NCI-H524 (cell line): ENCODE results near the gene TMEM184B.

Source experiments
- DNase-seq, 2 experiments: peaks; one replicate each; lab custom pipeline; 2025; lab: John Stamatoyannopoulos, UW

TMEM184B gene

DNA sequence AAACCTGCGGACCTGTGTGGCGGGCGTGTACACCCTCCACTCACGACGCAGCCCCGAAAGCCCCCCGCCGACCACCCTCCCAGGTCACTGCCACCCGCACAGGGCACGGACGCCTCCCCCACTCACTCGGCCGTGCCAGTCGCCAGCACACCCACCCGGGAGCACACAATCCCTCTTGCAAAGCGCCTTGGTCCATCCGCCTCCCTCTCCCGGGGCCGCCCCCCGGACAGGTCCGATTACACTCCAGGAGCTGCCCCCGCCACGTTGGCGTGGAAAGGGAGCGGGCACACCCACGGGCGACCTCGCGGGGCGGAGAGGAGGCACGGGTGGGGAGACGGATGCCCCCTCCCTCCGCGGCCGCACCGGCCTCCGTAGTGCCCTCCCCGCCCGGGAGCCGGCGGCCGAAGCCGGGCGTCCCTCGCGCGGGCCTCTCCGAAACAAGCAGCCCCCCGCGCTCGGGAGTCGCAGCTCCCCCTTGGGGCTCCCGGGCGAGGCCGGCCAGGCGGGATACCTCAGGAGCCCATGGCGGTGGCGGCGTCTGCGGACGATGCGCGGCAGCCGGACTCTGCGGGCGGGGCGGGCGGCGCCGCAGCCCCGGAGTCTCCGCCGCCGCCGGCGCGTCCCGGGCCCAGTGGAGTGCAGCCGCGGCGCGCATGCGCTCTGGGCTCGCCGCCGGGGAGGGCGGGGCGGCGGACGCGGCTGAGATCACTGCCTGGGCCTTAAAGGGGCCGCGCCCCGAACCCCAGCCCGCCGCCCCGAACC, at the start of gene TMEM184B:
TSS of gene TMEM184B (minus strand) at position 638 of the 762 bp plus-strand sequence. CDS start 25,049 bp downstream, outside the sequence.
- DNase-seq = peak in 1 of 2 experiments; percentile 71

DNA sequence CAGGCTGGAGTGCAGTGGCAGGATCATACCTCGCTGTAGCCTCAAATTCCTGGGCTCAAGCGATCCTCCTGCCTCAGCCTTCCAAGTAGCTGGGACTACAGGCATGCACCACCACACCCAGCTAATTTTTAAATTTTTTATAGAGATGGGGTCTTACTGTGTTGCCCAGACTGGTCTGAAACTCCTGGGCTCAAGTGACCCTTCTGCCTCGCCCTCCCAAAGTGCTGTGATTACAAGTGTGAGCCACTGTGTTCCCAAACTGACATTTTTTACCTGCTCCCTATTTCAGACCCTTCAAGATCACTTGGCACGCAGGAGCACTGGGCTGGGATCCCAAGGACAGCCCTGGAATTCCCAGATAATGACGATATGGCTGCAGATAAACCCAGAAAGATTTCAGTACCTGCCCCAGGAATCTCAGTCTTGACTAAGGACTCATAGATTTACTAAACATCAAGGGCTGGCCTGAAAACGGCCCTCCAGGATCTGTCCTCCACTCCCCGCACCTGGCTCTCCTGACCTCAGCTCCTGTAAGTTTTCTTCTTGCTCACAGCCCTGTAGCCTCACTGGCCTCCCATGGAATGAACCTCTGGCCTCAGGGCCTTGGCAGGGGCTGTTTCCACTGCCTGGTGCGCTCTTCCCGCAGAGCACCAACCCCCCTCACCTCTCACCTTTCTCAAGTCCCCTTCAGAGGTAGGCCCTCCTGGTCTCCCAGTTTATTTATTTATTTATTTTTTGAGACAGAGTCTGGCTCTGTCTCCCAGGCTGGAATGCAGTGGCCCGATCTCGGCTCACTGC, 48.0 kb upstream of the TMEM184B start:
- no peak for DNase-seq

- no peak for DNase-seq
Measured at GRCh38 chr22:38318792-38319773, 46.3 kb upstream of the TMEM184B start.

GRCh38 chr22:38317995-38318715, 45.3 kb upstream of the TMEM184B start:
- no peak for DNase-seq

DNA sequence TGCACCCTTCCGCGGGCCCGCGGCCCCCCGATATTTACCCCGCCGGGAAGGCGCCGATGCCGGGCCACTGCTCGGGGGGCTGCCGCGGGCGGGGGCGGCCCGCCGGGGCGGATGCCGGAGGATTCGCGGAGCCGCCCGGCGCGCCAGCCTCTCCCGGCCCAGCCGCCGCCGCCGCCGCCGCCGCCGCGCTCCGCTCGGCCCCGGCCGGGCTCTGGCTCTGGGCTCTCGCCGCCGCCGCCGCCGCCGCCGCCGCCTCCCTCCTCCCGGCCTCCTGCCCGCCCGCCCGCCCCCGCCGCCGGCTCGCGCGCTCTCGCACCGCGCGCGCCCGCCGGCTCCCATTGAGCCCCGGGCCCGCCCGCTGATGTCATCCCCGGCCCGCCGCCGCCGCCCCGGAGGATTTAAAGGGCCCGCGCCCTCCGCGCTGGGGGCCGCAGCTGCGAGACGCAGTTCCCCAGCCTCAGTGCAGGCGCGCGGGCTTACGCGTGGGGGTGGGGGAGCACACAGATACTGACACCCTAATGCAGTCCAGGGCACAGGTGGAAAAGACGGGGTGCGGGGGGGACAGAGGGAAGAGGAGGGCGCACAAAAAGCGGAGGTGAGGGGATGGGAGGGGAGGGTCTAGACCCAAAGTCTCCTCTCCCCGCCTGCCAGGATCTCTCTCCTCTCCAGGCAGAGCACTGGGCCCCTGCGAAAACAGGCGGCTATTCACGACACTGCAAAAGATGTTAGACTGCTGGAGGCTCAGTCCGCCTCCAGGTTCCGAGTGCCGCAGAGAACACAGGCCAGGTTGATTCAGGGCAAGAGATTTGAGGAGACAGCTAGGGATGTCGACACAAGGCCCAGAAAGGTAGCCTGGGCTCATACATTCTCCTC, 44.5 kb upstream of the TMEM184B start, which contains the start of gene CSNK1E:
TSS of gene CSNK1E (minus strand) at position 312 of the 873 bp plus-strand sequence. CDS start 3,276 bp downstream, outside the sequence.
- DNase-seq = peak; percentile 45 to 62

GRCh38 chr22:38316364-38317121, 43.7 kb upstream of the TMEM184B start:
- DNase-seq = peak in 1 of 2 experiments; percentile 63

DNA sequence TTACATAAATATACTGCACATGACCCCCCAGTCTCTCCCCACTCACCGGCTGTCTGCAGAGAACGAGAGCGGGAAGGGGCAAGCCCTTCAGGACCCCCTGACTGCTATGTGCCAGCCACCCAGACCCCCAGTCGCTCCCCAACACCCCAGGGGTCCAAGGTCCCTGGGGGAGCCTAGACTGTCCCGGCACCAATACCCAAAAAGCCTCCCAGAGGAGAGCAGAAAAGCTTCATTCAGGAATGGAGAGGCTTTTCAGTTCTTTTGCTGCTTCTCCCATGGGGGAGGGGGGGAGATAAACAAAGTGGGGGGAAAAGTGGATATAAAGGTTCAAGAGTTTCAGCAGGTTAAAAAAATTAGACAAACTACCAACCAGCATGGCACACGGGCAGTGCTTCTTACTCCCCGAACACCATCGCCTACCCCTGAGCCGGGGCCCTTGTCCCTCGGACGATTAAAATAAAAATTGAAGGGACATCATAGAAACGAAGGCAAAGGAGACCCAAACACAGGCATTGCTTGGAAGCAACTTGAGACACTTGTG, 43.1 kb upstream of the TMEM184B start:
- DNase-seq = peak in 1 of 2 experiments; percentile 54

- DNase-seq = peak; percentile 83 to 90
Measured at GRCh38 chr22:38314933-38315822, 42.4 kb upstream of the TMEM184B start.

DNA sequence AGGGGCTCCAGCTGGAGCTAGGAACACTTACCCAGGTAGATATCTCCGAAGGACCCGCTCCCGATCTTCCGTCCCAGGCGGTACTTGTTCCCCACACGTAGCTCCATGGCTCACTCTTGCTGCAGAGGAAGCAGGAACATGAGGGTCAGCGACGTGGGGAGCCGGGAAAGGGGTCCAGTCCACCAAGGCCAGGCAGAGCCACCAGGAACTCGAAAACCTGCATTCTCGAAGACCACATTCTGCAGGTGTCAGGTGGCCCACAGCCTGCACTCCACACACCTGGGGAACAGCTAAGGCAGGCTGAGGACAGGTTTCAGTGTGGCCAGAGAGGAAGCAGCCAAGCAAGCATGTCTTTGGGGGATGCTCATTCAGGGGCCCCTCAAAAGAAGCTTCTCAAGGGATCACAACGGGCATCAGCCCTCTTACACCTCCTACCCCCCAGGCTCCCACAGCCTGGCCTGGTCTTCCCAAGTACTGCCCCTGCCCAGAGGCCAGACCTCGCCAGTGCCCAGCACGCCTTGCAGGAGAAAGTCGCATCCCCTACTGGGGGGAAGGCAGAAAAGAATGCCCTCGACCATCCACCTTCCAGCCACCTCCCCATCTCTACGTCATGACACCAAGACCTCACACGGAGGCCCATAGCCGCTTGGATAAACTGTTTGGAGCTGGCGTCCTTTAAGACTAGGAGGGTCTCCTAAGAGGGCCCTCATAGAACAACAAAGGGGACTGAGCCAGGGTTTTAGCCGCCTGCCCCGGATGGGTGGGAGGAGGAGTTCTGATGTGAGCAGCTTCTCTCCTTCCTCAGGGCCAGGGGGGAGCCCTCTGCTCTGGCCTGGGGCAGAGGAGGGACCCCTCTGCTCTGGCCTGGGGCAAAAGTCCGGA, 41.5 kb upstream of the TMEM184B start:
- peak in 1 of 2 experiments; percentile 32 for DNase-seq

- DNase-seq = no peak
Measured at GRCh38 chr22:38313384-38313955, 40.7 kb upstream of the TMEM184B start.

DNA sequence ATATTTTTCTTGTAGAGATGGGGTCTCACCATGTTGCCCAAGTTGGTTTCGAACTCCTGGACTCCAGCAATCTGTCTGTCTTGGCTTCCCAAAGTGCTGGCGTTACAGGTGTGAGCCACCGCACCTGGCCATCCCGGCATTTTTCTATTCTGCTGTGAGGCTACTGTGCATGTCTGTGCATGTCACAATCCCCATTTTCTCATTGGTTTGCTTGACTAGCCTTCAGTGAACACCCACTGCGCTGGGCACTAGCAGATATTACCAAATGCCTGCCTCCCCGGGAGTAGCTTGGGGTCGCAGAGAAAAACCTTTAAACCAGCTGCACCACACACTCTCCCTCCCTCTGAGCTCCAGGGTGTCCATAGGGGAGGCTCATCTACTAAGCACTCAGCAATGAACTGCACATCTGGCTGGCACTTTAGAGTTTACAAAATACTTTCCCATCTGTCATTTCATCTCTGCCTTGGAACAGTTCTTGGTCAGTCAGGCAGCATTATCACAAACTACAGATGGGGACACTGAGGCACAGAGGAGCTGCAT, 39.5 kb upstream of the TMEM184B start:
- peak; percentile 74 to 82 for DNase-seq

GRCh38 chr22:38311323-38311620, 38.5 kb upstream of the TMEM184B start:
- DNase-seq = no peak

GRCh38 chr22:38310518-38311322, 37.9 kb upstream of the TMEM184B start:
- DNase-seq = no peak

DNA sequence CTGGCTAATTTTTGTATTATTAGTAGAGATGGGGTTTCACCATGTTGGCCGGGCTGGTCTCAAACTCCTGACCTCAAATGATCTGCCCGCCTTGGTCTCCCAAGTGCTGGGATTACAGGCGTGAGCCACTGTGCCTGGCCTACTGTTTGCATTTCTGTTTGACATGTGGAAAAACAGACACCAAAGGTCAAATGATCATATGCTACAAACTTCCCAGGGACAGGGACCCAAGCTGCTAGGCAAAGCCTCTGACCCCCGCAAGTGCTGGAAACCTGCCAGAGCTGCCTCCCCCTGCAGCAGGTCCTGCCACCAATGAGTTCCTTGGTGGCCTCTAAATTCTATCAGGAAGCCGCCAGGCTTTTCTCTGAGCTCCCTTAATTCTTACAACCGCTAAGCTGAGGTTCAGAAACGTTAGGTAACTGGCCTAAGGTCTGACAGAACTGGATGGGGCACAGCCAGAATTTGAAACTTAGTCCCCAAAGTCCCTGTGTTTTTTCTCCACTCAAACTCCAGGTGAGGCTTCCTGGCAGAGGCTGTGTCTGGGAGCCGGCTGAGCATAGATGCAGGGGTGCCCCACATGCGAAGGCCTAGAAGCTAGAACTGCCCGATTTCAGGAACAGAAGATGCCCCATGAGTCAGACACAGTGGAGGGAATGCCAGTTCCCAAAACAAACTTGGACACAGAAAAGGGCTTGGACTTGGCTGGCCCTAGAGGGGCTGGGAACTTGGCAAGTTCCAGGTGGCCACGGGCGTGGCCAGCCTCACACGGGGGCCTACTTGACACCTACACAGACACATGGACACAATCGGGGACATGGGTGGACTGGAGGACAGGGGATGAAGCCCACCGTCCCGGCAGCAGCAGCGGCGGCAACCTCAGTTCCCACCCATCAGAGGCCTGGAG, 37.1 kb upstream of the TMEM184B start:
- DNase-seq = no peak
